GM23338 (cell line): ENCODE results near the gene ASB1. TPM values are rescaled to one million over a fixed set of nuclear protein-coding genes. Genes with fewer than 3 reads are reported as not detected.

Experiments
- ATAC-seq: fragments of 200-7000 bp; cut with Tn5 transposase; 3 replicates; pipeline ENCODE4 v1.9.1; 2020
- DNase-seq: peaks from one replicate; pipeline ENCODE4 v3.0.0-alpha.2; 2015; ENCODE audit warnings: low spot score
- H2AFZ ChIP-seq: fragments of 200-600 bp; sonication (generic); 2 replicates; pipeline ENCODE4 v1.8.0; 2016; ENCODE audit warnings: antibody characterized with exemption, mild to moderate bottlenecking, moderate library complexity
- H3F3A ChIP-seq: fragments of 200-600 bp; sonication (generic); replicated peaks from 2 replicates; pipeline ENCODE4 v1.8.0; 2017; ENCODE audit warnings: antibody characterized with exemption, mixed run types, low read depth
- H3K27ac ChIP-seq: fragments of 200-600 bp; sonication (generic); 2 replicates; pipeline ENCODE4 v1.6.1; 2016; ENCODE audit warnings: low read depth
- H3K27me3 ChIP-seq: fragments of 200-600 bp; sonication (generic); 2 replicates; pipeline ENCODE4 v1.8.0; 2016; ENCODE audit warnings: mild to moderate bottlenecking, mixed run types, moderate library complexity; ENCODE audit not compliant: insufficient read depth
- H3K36me3 ChIP-seq: fragments of 200-600 bp; sonication (generic); 2 replicates; pipeline ENCODE4 v1.8.0; 2016; ENCODE audit warnings: mild to moderate bottlenecking; ENCODE audit not compliant: insufficient read depth
- H3K4me1 ChIP-seq: fragments of 200-600 bp; sonication (generic); 2 replicates; pipeline ENCODE4 v1.8.0; 2016; ENCODE audit warnings: mild to moderate bottlenecking, moderate library complexity; ENCODE audit not compliant: insufficient read depth
- H3K4me2 ChIP-seq: fragments of 200-600 bp; sonication (generic); 2 replicates; pipeline ENCODE4 v1.7.1; 2017; ENCODE audit warnings: mixed run types
- H3K4me3 ChIP-seq: fragments of 200-600 bp; sonication (generic); 2 replicates; pipeline ENCODE4 v1.6.1; 2016; ENCODE audit warnings: mixed run types
- H3K79me2 ChIP-seq: fragments of 200-600 bp; sonication (generic); replicated peaks from 2 replicates; pipeline ENCODE4 v1.8.0; 2017; ENCODE audit warnings: mild to moderate bottlenecking; ENCODE audit not compliant: insufficient read depth
- H3K9me2 ChIP-seq: fragments of 200-600 bp; sonication (generic); 2 replicates; pipeline ENCODE4 v1.8.0; 2017; ENCODE audit not compliant: insufficient read depth
- H4K20me1 ChIP-seq: fragments of 200-600 bp; sonication (generic); replicated peaks from 2 replicates; pipeline ENCODE4 v1.8.0; 2017; ENCODE audit warnings: mild to moderate bottlenecking; ENCODE audit not compliant: insufficient read depth
- H3K27ac Mint-ChIP-seq: 2 replicates; pipeline ENCODE4 v1.8.0; 2020; ENCODE audit warnings: inconsistent platforms, mild to moderate bottlenecking, moderate library complexity, mixed read lengths
- H3K27me3 Mint-ChIP-seq: 3 replicates; pipeline ENCODE4 v1.8.0; 2022; ENCODE audit warnings: low read depth, mild to moderate bottlenecking, moderate library complexity, mixed read lengths, inconsistent platforms; ENCODE audit not compliant: insufficient read depth, poor library complexity
- H3K36me3 Mint-ChIP-seq: 3 replicates; pipeline ENCODE4 v1.8.0; 2021; ENCODE audit warnings: low read depth, mild to moderate bottlenecking, inconsistent platforms, moderate library complexity, mixed read lengths
- H3K4me1 Mint-ChIP-seq: 3 replicates; pipeline ENCODE4 v1.8.0; 2020; ENCODE audit warnings: mild to moderate bottlenecking, inconsistent platforms, mixed read lengths
- H3K4me3 Mint-ChIP-seq: 3 replicates; pipeline ENCODE4 v1.8.0; 2021; ENCODE audit warnings: moderate library complexity, mild to moderate bottlenecking, inconsistent platforms, mixed read lengths
- H3K9me3 Mint-ChIP-seq: 3 replicates; pipeline ENCODE4 v1.8.0; 2020; ENCODE audit warnings: moderate library complexity, mild to moderate bottlenecking, inconsistent platforms, mixed read lengths
- CREB1 ChIP-seq: fragments of 250-450 bp; sonication (Bioruptor Pico); IDR thresholded peaks from 2 replicates; pipeline ENCODE4 v1.5.0; 2020; ENCODE audit warnings: low read depth, mild to moderate bottlenecking, moderate library complexity
- EZH2 ChIP-seq: fragments of 200-600 bp; sonication (generic); IDR thresholded peaks from one replicate; pipeline ENCODE4 v1.8.0; 2017; ENCODE audit warnings: antibody characterized with exemption, mild to moderate bottlenecking, low read depth; ENCODE audit not compliant: unreplicated experiment
- EZH2phosphoT487 ChIP-seq: fragments of 200-600 bp; sonication (generic); IDR thresholded peaks from one replicate; pipeline ENCODE4 v1.8.1; 2018; ENCODE audit warnings: antibody characterized with exemption; ENCODE audit not compliant: unreplicated experiment
- JUNB ChIP-seq: IDR thresholded peaks from one replicate; pipeline ENCODE4 v1.6.1; 2016; ENCODE audit warnings: antibody characterized with exemption; ENCODE audit not compliant: unreplicated experiment
- NANOG ChIP-seq: IDR thresholded peaks from 2 replicates; pipeline ENCODE4 v1.6.1; 2016; ENCODE audit warnings: antibody characterized with exemption, borderline replicate concordance
- POLR2AphosphoS5 ChIP-seq: IDR thresholded peaks from 2 replicates; pipeline ENCODE4 v1.6.1; 2016; ENCODE audit warnings: antibody characterized with exemption, low read depth
- STAT1 ChIP-seq: IDR thresholded peaks from one replicate; pipeline ENCODE4 v1.6.1; 2016; ENCODE audit warnings: antibody characterized with exemption; ENCODE audit not compliant: unreplicated experiment
- ZNF114 ChIP-seq: fragments of 250-450 bp; sonication (Bioruptor Pico); IDR thresholded peaks from 2 replicates; pipeline ENCODE4 v1.5.0; 2020; ENCODE audit warnings: mild to moderate bottlenecking, moderate library complexity
- ZNF331 ChIP-seq: fragments of 250-450 bp; sonication (Bioruptor Pico); IDR thresholded peaks from 2 replicates; pipeline ENCODE4 v1.5.0; 2020; ENCODE audit warnings: low read depth, mild to moderate bottlenecking, moderate library complexity
- polyA plus RNA-seq: library from polyadenylated mRNA; unstranded; fragments of >200 nt; fragmentation: Nextera tagmentation; extraction: Ambion mirVana; gene quantifications from 2 replicates; pipeline ENCODE4 v1.2.1, GENCODE V29; 2016
- total RNA-seq: library from RNA; depleted of rRNA; stranded (reverse); fragments of >200 nt; shearing (Covaris generic); gene quantifications from 2 replicates; pipeline ENCODE4 v1.2.3, GENCODE V29; 2014
- TF ChIP-seq, protein P1 (sequence below), 2 experiments: fragments of 200-600 bp in 1 of 2; sonication (generic) in 1 of 2; conservative IDR thresholded peaks; 2 replicates each; pipeline versions ENCODE4 v1.5.1 to v1.6.1; 2016 to 2017; ENCODE audit warnings: antibody characterized with exemption in 2 of 2, low read depth in 2 of 2, mild to moderate bottlenecking in 2 of 2, moderate library complexity in 1 of 2
- TF ChIP-seq, protein P2 (sequence below): IDR thresholded peaks from 2 replicates; pipeline ENCODE4 v1.6.1; 2016; ENCODE audit warnings: antibody characterized with exemption
- TF ChIP-seq, protein P3 (sequence below): IDR thresholded peaks from one replicate; pipeline ENCODE4 v1.6.1; 2018; ENCODE audit warnings: antibody characterized with exemption; ENCODE audit not compliant: unreplicated experiment
- TF ChIP-seq, protein P4 (sequence below): fragments of 250-450 bp; sonication (Bioruptor Pico); IDR thresholded peaks from 2 replicates; pipeline ENCODE4 v1.5.0; 2020; ENCODE audit warnings: mild to moderate bottlenecking, moderate library complexity

ASB1 gene
- total and polyA plus RNA-seq, 2 experiments from 2014 or later: 21.5 to 23.9 TPM

DNA sequence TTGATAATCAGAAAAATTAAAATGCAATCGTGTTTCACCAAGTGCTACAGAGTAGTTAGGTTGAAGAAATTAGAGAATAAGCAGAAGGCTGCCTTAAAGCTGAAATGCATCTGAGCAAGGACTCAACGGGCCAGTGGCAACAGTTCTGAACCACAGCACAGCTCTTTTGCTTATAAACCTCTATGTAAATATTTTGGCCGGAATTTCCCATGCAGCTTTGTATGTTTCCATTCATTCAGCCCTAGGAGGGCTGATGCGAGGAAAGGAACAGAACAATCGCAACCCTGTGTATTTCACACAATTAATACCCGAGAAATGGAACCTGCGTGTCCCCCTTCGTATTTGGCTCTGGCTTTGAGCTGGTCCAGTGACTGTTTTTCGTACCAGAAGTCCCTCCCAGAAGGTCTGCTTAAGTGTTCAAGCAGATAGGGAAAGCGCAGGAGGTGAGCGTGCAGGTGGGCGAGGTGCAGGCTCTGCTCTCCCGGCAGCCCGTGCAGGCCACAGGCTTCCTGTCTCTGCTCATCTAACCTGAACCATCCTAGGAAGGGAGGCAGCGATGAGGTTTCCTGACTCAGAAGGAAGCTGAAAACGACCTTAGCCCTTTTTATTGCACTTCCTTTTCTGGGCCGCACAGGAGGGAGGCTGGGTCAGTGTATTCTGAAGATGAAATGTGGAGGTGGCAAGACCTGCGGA is 67.3 kb downstream of the ASB1 start:
- ATAC-seq (no peak), DNase-seq (no peak)
- H3K27ac ChIP-seq: no peak overlapping the region
- Mint-ChIP-seq H3K9me3 (no peaks in the 10 kb centered on the region), H3K36me3 (no peaks in the 10 kb centered on the region), H3K4me1 (peaks cover 8% of the 10 kb centered on the region), H3K27me3 (peaks cover 5% of the 10 kb centered on the region), H3K27ac (no peak overlapping the region), H3K4me3 (no peak overlapping the region)
- no peaks in the 10 kb centered on the region for H3F3A ChIP-seq
- H3K4me2 ChIP-seq: no peak overlapping the region
- 0 out of 2 replicates have a peak overlapping the region, but pooled peaks have one; percentile 63 for H2AFZ ChIP-seq
- H3K4me1 ChIP-seq: no peaks in the 10 kb centered on the region
- H3K36me3 ChIP-seq: no peaks in the 10 kb centered on the region
- no peaks in the 10 kb centered on the region for H3K27me3 ChIP-seq
- H3K9me2 ChIP-seq: no peaks in the 10 kb centered on the region
- no peak overlapping the region for H3K4me3 ChIP-seq
- H3K79me2 ChIP-seq: no peaks in the 10 kb centered on the region
- no peaks in the 10 kb centered on the region for H4K20me1 ChIP-seq
- TF ChIP-seq NANOG (no peak), EZH2 (no peak), ZNF331 (CRISPR knock-in tag) (no peak), STAT1 (no peak), JUNB (no peak), EZH2phosphoT487 (no peak), CREB1 (CRISPR knock-in tag) (no peak), ZNF114 (CRISPR knock-in tag) (no peak), POLR2AphosphoS5 (no peak)
- TF ChIP-seq, protein P1, sequence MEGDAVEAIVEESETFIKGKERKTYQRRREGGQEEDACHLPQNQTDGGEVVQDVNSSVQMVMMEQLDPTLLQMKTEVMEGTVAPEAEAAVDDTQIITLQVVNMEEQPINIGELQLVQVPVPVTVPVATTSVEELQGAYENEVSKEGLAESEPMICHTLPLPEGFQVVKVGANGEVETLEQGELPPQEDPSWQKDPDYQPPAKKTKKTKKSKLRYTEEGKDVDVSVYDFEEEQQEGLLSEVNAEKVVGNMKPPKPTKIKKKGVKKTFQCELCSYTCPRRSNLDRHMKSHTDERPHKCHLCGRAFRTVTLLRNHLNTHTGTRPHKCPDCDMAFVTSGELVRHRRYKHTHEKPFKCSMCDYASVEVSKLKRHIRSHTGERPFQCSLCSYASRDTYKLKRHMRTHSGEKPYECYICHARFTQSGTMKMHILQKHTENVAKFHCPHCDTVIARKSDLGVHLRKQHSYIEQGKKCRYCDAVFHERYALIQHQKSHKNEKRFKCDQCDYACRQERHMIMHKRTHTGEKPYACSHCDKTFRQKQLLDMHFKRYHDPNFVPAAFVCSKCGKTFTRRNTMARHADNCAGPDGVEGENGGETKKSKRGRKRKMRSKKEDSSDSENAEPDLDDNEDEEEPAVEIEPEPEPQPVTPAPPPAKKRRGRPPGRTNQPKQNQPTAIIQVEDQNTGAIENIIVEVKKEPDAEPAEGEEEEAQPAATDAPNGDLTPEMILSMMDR (conservative IDR thresholded peaks at IDR 0.05; ENCODE audit: low read depth in 2 of 2): no peak
- TF ChIP-seq, protein P2, sequence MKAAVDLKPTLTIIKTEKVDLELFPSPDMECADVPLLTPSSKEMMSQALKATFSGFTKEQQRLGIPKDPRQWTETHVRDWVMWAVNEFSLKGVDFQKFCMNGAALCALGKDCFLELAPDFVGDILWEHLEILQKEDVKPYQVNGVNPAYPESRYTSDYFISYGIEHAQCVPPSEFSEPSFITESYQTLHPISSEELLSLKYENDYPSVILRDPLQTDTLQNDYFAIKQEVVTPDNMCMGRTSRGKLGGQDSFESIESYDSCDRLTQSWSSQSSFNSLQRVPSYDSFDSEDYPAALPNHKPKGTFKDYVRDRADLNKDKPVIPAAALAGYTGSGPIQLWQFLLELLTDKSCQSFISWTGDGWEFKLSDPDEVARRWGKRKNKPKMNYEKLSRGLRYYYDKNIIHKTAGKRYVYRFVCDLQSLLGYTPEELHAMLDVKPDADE: no peak
- TF ChIP-seq, protein P3, sequence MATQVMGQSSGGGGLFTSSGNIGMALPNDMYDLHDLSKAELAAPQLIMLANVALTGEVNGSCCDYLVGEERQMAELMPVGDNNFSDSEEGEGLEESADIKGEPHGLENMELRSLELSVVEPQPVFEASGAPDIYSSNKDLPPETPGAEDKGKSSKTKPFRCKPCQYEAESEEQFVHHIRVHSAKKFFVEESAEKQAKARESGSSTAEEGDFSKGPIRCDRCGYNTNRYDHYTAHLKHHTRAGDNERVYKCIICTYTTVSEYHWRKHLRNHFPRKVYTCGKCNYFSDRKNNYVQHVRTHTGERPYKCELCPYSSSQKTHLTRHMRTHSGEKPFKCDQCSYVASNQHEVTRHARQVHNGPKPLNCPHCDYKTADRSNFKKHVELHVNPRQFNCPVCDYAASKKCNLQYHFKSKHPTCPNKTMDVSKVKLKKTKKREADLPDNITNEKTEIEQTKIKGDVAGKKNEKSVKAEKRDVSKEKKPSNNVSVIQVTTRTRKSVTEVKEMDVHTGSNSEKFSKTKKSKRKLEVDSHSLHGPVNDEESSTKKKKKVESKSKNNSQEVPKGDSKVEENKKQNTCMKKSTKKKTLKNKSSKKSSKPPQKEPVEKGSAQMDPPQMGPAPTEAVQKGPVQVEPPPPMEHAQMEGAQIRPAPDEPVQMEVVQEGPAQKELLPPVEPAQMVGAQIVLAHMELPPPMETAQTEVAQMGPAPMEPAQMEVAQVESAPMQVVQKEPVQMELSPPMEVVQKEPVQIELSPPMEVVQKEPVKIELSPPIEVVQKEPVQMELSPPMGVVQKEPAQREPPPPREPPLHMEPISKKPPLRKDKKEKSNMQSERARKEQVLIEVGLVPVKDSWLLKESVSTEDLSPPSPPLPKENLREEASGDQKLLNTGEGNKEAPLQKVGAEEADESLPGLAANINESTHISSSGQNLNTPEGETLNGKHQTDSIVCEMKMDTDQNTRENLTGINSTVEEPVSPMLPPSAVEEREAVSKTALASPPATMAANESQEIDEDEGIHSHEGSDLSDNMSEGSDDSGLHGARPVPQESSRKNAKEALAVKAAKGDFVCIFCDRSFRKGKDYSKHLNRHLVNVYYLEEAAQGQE: no peak
- TF ChIP-seq, protein P4, sequence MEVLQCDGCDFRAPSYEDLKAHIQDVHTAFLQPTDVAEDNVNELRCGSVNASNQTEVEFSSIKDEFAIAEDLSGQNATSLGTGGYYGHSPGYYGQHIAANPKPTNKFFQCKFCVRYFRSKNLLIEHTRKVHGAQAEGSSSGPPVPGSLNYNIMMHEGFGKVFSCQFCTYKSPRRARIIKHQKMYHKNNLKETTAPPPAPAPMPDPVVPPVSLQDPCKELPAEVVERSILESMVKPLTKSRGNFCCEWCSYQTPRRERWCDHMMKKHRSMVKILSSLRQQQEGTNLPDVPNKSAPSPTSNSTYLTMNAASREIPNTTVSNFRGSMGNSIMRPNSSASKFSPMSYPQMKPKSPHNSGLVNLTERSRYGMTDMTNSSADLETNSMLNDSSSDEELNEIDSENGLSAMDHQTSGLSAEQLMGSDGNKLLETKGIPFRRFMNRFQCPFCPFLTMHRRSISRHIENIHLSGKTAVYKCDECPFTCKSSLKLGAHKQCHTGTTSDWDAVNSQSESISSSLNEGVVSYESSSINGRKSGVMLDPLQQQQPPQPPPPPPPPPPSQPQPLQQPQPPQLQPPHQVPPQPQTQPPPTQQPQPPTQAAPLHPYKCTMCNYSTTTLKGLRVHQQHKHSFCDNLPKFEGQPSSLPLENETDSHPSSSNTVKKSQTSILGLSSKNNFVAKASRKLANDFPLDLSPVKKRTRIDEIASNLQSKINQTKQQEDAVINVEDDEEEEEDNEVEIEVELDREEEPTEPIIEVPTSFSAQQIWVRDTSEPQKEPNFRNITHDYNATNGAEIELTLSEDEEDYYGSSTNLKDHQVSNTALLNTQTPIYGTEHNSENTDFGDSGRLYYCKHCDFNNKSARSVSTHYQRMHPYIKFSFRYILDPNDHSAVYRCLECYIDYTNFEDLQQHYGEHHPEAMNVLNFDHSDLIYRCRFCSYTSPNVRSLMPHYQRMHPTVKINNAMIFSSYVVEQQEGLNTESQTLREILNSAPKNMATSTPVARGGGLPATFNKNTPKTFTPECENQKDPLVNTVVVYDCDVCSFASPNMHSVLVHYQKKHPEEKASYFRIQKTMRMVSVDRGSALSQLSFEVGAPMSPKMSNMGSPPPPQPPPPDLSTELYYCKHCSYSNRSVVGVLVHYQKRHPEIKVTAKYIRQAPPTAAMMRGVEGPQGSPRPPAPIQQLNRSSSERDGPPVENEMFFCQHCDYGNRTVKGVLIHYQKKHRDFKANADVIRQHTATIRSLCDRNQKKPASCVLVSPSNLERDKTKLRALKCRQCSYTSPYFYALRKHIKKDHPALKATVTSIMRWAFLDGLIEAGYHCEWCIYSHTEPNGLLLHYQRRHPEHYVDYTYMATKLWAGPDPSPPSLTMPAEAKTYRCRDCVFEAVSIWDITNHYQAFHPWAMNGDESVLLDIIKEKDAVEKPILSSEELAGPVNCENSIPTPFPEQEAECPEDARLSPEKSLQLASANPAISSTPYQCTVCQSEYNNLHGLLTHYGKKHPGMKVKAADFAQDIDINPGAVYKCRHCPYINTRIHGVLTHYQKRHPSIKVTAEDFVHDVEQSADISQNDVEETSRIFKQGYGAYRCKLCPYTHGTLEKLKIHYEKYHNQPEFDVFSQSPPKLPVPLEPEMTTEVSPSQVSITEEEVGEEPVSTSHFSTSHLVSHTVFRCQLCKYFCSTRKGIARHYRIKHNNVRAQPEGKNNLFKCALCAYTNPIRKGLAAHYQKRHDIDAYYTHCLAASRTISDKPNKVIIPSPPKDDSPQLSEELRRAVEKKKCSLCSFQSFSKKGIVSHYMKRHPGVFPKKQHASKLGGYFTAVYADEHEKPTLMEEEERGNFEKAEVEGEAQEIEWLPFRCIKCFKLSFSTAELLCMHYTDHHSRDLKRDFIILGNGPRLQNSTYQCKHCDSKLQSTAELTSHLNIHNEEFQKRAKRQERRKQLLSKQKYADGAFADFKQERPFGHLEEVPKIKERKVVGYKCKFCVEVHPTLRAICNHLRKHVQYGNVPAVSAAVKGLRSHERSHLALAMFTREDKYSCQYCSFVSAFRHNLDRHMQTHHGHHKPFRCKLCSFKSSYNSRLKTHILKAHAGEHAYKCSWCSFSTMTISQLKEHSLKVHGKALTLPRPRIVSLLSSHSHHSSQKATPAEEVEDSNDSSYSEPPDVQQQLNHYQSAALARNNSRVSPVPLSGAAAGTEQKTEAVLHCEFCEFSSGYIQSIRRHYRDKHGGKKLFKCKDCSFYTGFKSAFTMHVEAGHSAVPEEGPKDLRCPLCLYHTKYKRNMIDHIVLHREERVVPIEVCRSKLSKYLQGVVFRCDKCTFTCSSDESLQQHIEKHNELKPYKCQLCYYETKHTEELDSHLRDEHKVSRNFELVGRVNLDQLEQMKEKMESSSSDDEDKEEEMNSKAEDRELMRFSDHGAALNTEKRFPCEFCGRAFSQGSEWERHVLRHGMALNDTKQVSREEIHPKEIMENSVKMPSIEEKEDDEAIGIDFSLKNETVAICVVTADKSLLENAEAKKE: no peak
